H9 (cell line): ENCODE results near the gene CHRM4. TPM values are rescaled to one million over a fixed set of nuclear protein-coding genes. Genes with fewer than 3 reads are reported as not detected.
A peak's percentile ranks its signal among the peaks of the same experiment; 100 is the strongest.

Experiments
- DNase-seq: peaks from one replicate; pipeline ENCODE4 v3.0.0-alpha.2; 2017
- H2AFZ ChIP-seq: one replicate; pipeline ENCODE4 v1.6.1; 2013; ENCODE audit warnings: mild to moderate bottlenecking, low read length, control low read depth, moderate library complexity
- H2AK5ac ChIP-seq: 2 replicates; pipeline ENCODE4 v1.6.1; 2013; ENCODE audit warnings: low read length, control low read depth, mixed read lengths; ENCODE audit not compliant: insufficient read length
- H2BK120ac ChIP-seq: one replicate; pipeline ENCODE4 v1.6.1; 2013; ENCODE audit warnings: low read depth, mild to moderate bottlenecking, low read length, control low read depth, inconsistent platforms; ENCODE audit not compliant: poor library complexity, severe bottlenecking
- H2BK12ac ChIP-seq: 2 replicates; pipeline ENCODE4 v1.6.1; 2013; ENCODE audit warnings: low read length, control low read depth, mixed read lengths, low read depth; ENCODE audit not compliant: insufficient read length
- H2BK15ac ChIP-seq: 2 replicates; pipeline ENCODE4 v1.6.1; 2013; ENCODE audit warnings: low read depth, low read length, control low read depth
- H2BK20ac ChIP-seq: one replicate; pipeline ENCODE4 v1.6.1; 2013; ENCODE audit warnings: low read depth, mild to moderate bottlenecking, low read length, control low read depth, inconsistent platforms; ENCODE audit not compliant: poor library complexity, severe bottlenecking
- H2BK5ac ChIP-seq: 2 replicates; pipeline ENCODE4 v1.6.1; 2013; ENCODE audit warnings: low read length, control low read depth, mixed read lengths; ENCODE audit not compliant: insufficient read length
- H3K14ac ChIP-seq: 2 replicates; pipeline ENCODE4 v1.6.1; 2013; ENCODE audit warnings: low read length, control low read depth; ENCODE audit not compliant: insufficient read depth
- H3K18ac ChIP-seq: 2 replicates; pipeline ENCODE4 v1.6.1; 2013; ENCODE audit warnings: low read depth, mild to moderate bottlenecking, mixed read lengths, low read length, control low read depth; ENCODE audit not compliant: insufficient read length
- H3K23ac ChIP-seq: 2 replicates; pipeline ENCODE4 v1.6.1; 2013; ENCODE audit warnings: low read length, control low read depth, mixed read lengths, low read depth; ENCODE audit not compliant: insufficient read length
- H3K23me2 ChIP-seq: 2 replicates; pipeline ENCODE4 v1.6.1; 2013; ENCODE audit warnings: low read depth, mild to moderate bottlenecking, mixed read lengths, low read length, control low read depth; ENCODE audit not compliant: insufficient read length, poor library complexity, severe bottlenecking
- H3K27ac ChIP-seq: 2 replicates; pipeline ENCODE4 v1.5.1; 2013; ENCODE audit warnings: low read length, control low read depth, mixed read lengths, low read depth; ENCODE audit not compliant: insufficient read length
- H3K27me3 ChIP-seq: 2 replicates; pipeline ENCODE4 v1.6.1; 2013; ENCODE audit warnings: low read length, control low read depth, inconsistent platforms; ENCODE audit not compliant: insufficient read depth
- H3K4ac ChIP-seq: 2 replicates; pipeline ENCODE4 v1.6.1; 2013; ENCODE audit warnings: low read depth, mild to moderate bottlenecking, control low read depth, inconsistent platforms, low read length, moderate library complexity
- H3K4me1 ChIP-seq: 2 replicates; pipeline ENCODE4 v1.6.1; 2013; ENCODE audit warnings: low read length, control low read depth, inconsistent platforms; ENCODE audit not compliant: insufficient read depth
- H3K4me2 ChIP-seq: 2 replicates; pipeline ENCODE4 v1.6.1; 2013; ENCODE audit warnings: low read length, control low read depth, mixed read lengths; ENCODE audit not compliant: insufficient read length, insufficient read depth
- H3K56ac ChIP-seq: 2 replicates; pipeline ENCODE4 v1.6.1; 2013; ENCODE audit warnings: low read depth, mild to moderate bottlenecking, mixed read lengths, low read length, control low read depth; ENCODE audit not compliant: insufficient read length
- H3K79me1 ChIP-seq: 2 replicates; pipeline ENCODE4 v1.6.1; 2013; ENCODE audit warnings: low read depth, mild to moderate bottlenecking, moderate library complexity, low read length, control low read depth, inconsistent platforms; ENCODE audit not compliant: insufficient read depth, poor library complexity, severe bottlenecking
- H3K79me2 ChIP-seq: 2 replicates; pipeline ENCODE4 v1.6.1; 2013; ENCODE audit warnings: low read length, control low read depth, inconsistent platforms; ENCODE audit not compliant: insufficient read depth
- H3K9ac ChIP-seq: 2 replicates; pipeline ENCODE4 v1.6.1; 2013; ENCODE audit warnings: low read length, control low read depth, mixed read lengths; ENCODE audit not compliant: insufficient read length; ENCODE audit errors: extremely low read depth
- H3K9me3 ChIP-seq: one replicate; pipeline ENCODE4 v1.6.1; 2013; ENCODE audit warnings: low read depth, low read length, inconsistent platforms; ENCODE audit not compliant: control insufficient read depth
- H3T11ph ChIP-seq: one replicate; pipeline ENCODE4 v1.6.1; 2013; ENCODE audit warnings: mild to moderate bottlenecking, low read length, control low read depth, inconsistent platforms
- H4K20me1 ChIP-seq: one replicate; pipeline ENCODE4 v1.6.1; 2013; ENCODE audit not compliant: control insufficient read depth, insufficient read length, insufficient read depth
- H4K5ac ChIP-seq: 2 replicates; pipeline ENCODE4 v1.6.1; 2013; ENCODE audit warnings: low read depth, mild to moderate bottlenecking, mixed read lengths, low read length, control low read depth; ENCODE audit not compliant: insufficient read length
- H4K8ac ChIP-seq: replicated peaks from 2 replicates; pipeline ENCODE4 v1.6.1; 2013; ENCODE audit warnings: low read length, control low read depth, mixed read lengths, low read depth; ENCODE audit not compliant: insufficient read length
- H4K91ac ChIP-seq: 2 replicates; pipeline ENCODE4 v1.6.1; 2013; ENCODE audit warnings: low read depth, mild to moderate bottlenecking, moderate library complexity, mixed read lengths, low read length, control low read depth; ENCODE audit not compliant: insufficient read length
- H3K27ac Mint-ChIP-seq, 3 experiments: 2 replicates in 2 of 3; 3 replicates in 1 of 3; pipeline ENCODE4 v1.8.0; 2020 to 2021; ENCODE audit warnings: mixed read lengths in 3 of 3, mild to moderate bottlenecking in 1 of 3, moderate library complexity in 1 of 3
- H3K27me3 Mint-ChIP-seq: 2 replicates; pipeline ENCODE4 v1.8.0; 2021; ENCODE audit warnings: low read depth, mild to moderate bottlenecking, moderate library complexity, mixed read lengths
- H3K36me3 Mint-ChIP-seq, 3 experiments: 2 replicates in 2 of 3; 3 replicates in 1 of 3; pipeline ENCODE4 v1.8.0; 2020 to 2021; ENCODE audit warnings: low read depth in 3 of 3, mixed read lengths in 3 of 3; ENCODE audit not compliant: insufficient read depth in 1 of 3
- H3K4me1 Mint-ChIP-seq, 2 experiments: 2 replicates each; pipeline ENCODE4 v1.8.0; 2020; ENCODE audit warnings: mixed read lengths in 2 of 2
- H3K4me3 Mint-ChIP-seq, 2 experiments: 2 replicates in 1 of 2; 3 replicates in 1 of 2; pipeline ENCODE4 v1.8.0; 2020 to 2021; ENCODE audit warnings: mild to moderate bottlenecking in 2 of 2, mixed read lengths in 2 of 2, moderate library complexity in 1 of 2
- H3K9me3 Mint-ChIP-seq, 2 experiments: 2 replicates in 1 of 2; 3 replicates in 1 of 2; pipeline ENCODE4 v1.8.0; 2020; ENCODE audit warnings: mild to moderate bottlenecking in 2 of 2, mixed read lengths in 2 of 2, moderate library complexity in 1 of 2
- WGBS: extraction: QIAGEN DNeasy Blood & Tissue Kit; methylation state at CpG from one replicate; pipeline ENCODE4 v1.1.7; 2013; ENCODE audit warnings: missing lambda C conversion rate, low lambda C conversion rate, mixed read lengths; ENCODE audit not compliant: insufficient read length; ENCODE audit errors: extremely low coverage; 5-methylcytosine and 5-hydroxymethylcytosine counted together
- total RNA-seq: library from RNA; stranded (reverse); gene quantifications from 2 replicates; pipeline ENCODE4 v1.2.1, GENCODE V29; 2021
- TF ChIP-seq, protein P1 (sequence below): fragments of 200-600 bp; sonication (generic); conservative IDR thresholded peaks from 3 replicates; pipeline ENCODE4 v1.8.0; 2021; ENCODE audit warnings: antibody characterized with exemption, mild to moderate bottlenecking

CHRM4 gene
- total RNA-seq, 1 experiment from 2014 or later: 1.0 TPM

GRCh38 chr11:46356924-46357482, 34.6 kb downstream of the CHRM4 start:
- Histone ChIP-seq H3K9ac (no peak overlapping the region), H2BK5ac (no peak overlapping the region), H3K18ac (no peak overlapping the region), H3T11ph (no peak overlapping the region), H3K4ac (no peak overlapping the region), H3K27me3 (no peaks in the 10 kb centered on the region), H3K4me2 (no peak overlapping the region), H2BK15ac (no peak overlapping the region), H4K91ac (no peak overlapping the region), H3K23ac (no peak overlapping the region), H3K14ac (no peak overlapping the region; the same call in 1 of the 2 replicates), H4K8ac (no peak overlapping the region), H4K20me1 (no peaks in the 10 kb centered on the region), H3K9me3 (no peaks in the 10 kb centered on the region), H2BK12ac (no peak overlapping the region), H3K56ac (no peak overlapping the region), H2BK120ac (no peak overlapping the region), H3K79me1 (peaks cover 6% of the 10 kb centered on the region), H2BK20ac (no peak overlapping the region), H3K4me1 (no peaks in the 10 kb centered on the region), H3K79me2 (peaks cover 2% of the 10 kb centered on the region; the same call in 1 of the 2 replicates), H2AFZ (no peak overlapping the region), H2AK5ac (no peak overlapping the region), H3K27ac (no peak overlapping the region), H3K23me2 (no peaks in the 10 kb centered on the region), H4K5ac (no peak overlapping the region)
- Mint-ChIP-seq H3K27ac (peak overlapping the region; percentile 65 to 96 (median 79); a peak in 5 of 7 replicates), H3K27me3 (no peaks in the 10 kb centered on the region), H3K36me3 (peaks cover 0 to 9% (median 2%) of the 10 kb centered on the region in 3 experiments; a peak in 2 of 7 replicates), H3K4me1 (peaks cover 45 to 62% of the 10 kb centered on the region in 2 experiments), H3K4me3 (no peak overlapping the region), H3K9me3 (no peaks in the 10 kb centered on the region)
- no CpG with 5 or more reads among the region's 7 CpGs for WGBS
- no peak for DNase-seq
- TF ChIP-seq, protein P1, sequence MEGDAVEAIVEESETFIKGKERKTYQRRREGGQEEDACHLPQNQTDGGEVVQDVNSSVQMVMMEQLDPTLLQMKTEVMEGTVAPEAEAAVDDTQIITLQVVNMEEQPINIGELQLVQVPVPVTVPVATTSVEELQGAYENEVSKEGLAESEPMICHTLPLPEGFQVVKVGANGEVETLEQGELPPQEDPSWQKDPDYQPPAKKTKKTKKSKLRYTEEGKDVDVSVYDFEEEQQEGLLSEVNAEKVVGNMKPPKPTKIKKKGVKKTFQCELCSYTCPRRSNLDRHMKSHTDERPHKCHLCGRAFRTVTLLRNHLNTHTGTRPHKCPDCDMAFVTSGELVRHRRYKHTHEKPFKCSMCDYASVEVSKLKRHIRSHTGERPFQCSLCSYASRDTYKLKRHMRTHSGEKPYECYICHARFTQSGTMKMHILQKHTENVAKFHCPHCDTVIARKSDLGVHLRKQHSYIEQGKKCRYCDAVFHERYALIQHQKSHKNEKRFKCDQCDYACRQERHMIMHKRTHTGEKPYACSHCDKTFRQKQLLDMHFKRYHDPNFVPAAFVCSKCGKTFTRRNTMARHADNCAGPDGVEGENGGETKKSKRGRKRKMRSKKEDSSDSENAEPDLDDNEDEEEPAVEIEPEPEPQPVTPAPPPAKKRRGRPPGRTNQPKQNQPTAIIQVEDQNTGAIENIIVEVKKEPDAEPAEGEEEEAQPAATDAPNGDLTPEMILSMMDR: no peak
